Measurements from ENCODE around the gene MCUR1.
"Not testable (repeated sequence)": the region's sequence is repeated elsewhere in the genome, so short reads cannot be mapped to it uniquely, and the experiment has no call there.

Gene MCUR1

GRCh38 chr6:13776602-13777001, 37.8 kb downstream of the MCUR1 start:
- DNase-seq (ENCODE audit: low read depth in 2 of 2) = no peak

- DNase-seq (ENCODE audit: low read depth in 2 of 2) = not testable (repeated sequence)
Measured at GRCh38 chr6:13775466-13775865, 38.9 kb downstream of the MCUR1 start.

- DNase-seq (ENCODE audit: low read depth in 2 of 2) = not testable (repeated sequence)
Measured at GRCh38 chr6:13772358-13773030, 41.9 kb downstream of the MCUR1 start.

- peak; percentile 23 to 26 for DNase-seq (ENCODE audit: low read depth in 2 of 2)
Measured at GRCh38 chr6:13769655-13770053, 44.7 kb downstream of the MCUR1 start.

GRCh38 chr6:13769034-13769654, 45.2 kb downstream of the MCUR1 start:
- no peak for DNase-seq (ENCODE audit: low read depth in 2 of 2)

GRCh38 chr6:13767121-13767808, 47.1 kb downstream of the MCUR1 start:
- DNase-seq (ENCODE audit: low read depth in 2 of 2) = peak in 1 of 2 donors; percentile 20

- DNase-seq (ENCODE audit: low read depth in 2 of 2) = no peak
Measured at GRCh38 chr6:13766201-13766634, 48.1 kb downstream of the MCUR1 start.

- no peak for DNase-seq (ENCODE audit: low read depth in 2 of 2)
Measured at GRCh38 chr6:13765570-13765969, 48.8 kb downstream of the MCUR1 start.

- no peak for DNase-seq (ENCODE audit: low read depth in 2 of 2)
Measured at GRCh38 chr6:13764996-13765395, 49.4 kb downstream of the MCUR1 start.

- DNase-seq (ENCODE audit: low read depth in 2 of 2) = peak; percentile 6 to 25
Measured at GRCh38 chr6:13763740-13764381, 50.5 kb downstream of the MCUR1 start.

GRCh38 chr6:13762611-13763441, 51.5 kb downstream of the MCUR1 start:
- DNase-seq (ENCODE audit: low read depth in 2 of 2) = peak in 1 of 2 donors; percentile 11

- no peak for DNase-seq (ENCODE audit: low read depth in 2 of 2)
Measured at GRCh38 chr6:13761361-13762036, 52.9 kb downstream of the MCUR1 start.

- DNase-seq (ENCODE audit: low read depth in 2 of 2) = no peak
Measured at GRCh38 chr6:13760307-13761304, 53.8 kb downstream of the MCUR1 start.

GRCh38 chr6:13759025-13759424, 55.3 kb downstream of the MCUR1 start:
- DNase-seq (ENCODE audit: low read depth in 2 of 2) = no peak

GRCh38 chr6:13754644-13755043, 59.7 kb downstream of the MCUR1 start:
- DNase-seq (ENCODE audit: low read depth in 2 of 2) = no peak

GRCh38 chr6:13743736-13744127, 70.6 kb downstream of the MCUR1 start:
- DNase-seq (ENCODE audit: low read depth in 2 of 2) = no peak

- no peak for DNase-seq (ENCODE audit: low read depth in 2 of 2)
Measured at GRCh38 chr6:13742961-13743735, 71.2 kb downstream of the MCUR1 start.

GRCh38 chr6:13741365-13741764, 73.0 kb downstream of the MCUR1 start:
- no peak for DNase-seq (ENCODE audit: low read depth in 2 of 2)

Data from stimulated activated CD8-positive, alpha-beta memory T cell treated with anti-CD3 and anti-CD28 coated beads, Interleukin-2, amount 100 ng/mL, for 48 hours (primary cell).